HG02571 (cell line): Measurements from ENCODE around the gene PRRX2.
A peak's percentile ranks its signal among the peaks of the same experiment; 100 is the strongest.
"Not testable (repeated sequence)": the region's sequence is repeated elsewhere in the genome, so short reads cannot be mapped to it uniquely, and the experiment has no call there.

Experiments used
- ATAC-seq: cut with Tn5 transposase; IDR thresholded peaks from one replicate; pipeline ENCODE4 v1.9.1; 2021; ENCODE audit warnings: mild to moderate bottlenecking, moderate library complexity; ENCODE audit not compliant: unreplicated experiment

PRRX2 gene

DNA sequence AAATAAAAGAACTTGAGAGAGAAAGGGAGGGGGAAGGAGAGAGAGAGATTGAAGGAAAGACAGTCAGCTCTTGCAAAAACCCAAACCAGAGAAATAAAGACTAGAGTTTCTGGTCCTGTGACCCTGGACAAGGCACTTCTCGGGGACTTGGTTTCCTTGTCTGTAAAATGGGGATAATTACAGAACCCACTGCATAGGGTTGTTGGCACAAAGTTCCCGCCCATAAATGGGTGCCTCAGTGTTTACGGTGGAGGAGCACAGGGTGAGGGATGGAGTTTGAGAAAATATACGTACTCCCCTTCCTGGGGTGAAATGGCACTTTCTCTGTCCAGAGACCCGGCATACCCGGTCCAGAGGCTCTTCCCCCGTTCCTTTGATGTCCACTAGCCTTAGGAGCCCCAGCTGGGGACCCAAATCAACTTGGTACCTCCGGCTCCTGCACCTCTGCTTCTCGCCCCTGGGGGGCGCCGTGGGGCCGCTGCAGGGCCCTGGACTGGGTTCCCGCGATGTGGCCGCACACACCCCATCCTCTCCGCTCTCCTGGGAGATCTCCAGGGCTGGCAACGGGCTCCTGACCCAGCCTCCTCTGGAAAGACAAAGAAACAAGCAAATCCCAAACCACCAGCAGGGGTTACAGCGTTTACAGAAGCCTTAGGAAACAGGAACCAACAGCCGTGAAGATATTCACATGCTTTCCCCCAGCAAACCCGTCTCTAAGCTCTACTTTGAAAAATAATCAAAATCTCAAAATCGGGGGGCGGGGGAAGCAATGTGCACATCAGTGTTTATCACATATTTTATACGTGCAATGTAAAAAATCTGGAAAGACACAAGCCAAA is 61.1 kb downstream of the PRRX2 start:
- no peak for ATAC-seq

DNA sequence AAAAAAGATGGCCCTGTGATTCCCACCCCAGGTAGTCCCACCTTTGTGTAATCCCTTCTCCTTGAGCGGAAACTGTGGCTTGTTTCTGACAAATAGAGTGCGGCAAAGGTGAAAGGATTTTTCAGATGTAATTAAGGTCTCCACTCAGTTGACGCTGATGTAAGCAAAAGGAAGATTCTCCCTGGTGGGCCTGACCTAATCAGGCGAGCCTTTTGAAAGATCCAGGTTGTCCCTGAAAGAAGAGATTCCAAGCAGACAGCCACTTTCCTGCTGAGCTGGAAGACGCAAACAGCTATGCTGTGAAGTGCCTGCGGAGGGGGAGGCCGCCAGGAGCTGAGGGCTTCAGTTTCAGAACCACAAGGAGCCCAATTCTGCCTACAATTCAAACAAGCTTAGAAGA is 63.3 kb downstream of the PRRX2 start:
- ATAC-seq = no peak

DNA sequence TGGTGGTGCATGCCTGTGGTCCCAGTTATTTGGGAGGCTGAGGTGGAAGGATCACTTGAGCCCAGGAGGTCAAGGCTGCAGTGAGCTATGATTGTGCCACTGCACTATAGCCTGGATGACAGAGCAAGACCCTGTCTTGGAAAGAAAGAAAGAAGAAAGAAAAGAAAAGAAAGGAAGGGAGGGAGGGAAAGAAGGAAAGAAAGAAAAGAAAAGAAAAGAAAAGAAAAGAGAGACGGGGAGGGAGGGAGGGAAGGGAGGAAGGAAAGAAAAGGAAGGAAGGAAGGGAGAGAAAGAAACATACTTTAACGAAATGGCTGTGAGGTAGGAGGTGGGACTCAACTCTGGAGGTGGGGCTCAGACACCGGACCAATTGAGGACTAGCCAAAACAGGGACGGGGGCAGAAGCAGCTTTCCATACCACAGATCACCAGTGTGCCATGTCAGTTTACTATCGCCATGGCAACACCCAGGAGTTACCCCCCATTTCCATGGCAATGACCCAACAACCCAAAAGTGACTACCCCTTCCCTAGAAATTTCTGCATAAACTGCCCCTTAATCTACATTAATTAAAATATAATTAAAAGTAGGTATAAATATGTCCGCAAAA is 66.1 kb downstream of the PRRX2 start:
- ATAC-seq = no peak

DNA sequence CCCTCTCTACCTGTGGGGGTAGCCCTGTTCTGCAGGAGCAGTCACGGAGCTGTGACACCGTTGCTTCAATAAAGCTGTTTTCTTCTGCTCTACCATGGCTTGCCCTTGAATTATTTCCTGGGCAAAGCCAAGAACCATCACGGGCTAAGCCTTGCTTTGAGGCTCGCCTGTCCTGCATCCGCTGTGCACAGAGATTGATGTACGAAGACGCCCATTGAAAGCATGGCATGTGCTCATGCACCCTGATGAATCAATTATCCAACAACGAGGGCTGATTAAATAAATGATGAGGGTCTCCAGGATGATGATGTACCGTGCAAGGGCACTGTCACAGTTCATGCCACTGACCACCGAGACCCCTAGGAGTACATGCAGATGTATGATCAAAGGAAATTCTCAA is 66.7 kb downstream of the PRRX2 start:
- no peak for ATAC-seq

DNA sequence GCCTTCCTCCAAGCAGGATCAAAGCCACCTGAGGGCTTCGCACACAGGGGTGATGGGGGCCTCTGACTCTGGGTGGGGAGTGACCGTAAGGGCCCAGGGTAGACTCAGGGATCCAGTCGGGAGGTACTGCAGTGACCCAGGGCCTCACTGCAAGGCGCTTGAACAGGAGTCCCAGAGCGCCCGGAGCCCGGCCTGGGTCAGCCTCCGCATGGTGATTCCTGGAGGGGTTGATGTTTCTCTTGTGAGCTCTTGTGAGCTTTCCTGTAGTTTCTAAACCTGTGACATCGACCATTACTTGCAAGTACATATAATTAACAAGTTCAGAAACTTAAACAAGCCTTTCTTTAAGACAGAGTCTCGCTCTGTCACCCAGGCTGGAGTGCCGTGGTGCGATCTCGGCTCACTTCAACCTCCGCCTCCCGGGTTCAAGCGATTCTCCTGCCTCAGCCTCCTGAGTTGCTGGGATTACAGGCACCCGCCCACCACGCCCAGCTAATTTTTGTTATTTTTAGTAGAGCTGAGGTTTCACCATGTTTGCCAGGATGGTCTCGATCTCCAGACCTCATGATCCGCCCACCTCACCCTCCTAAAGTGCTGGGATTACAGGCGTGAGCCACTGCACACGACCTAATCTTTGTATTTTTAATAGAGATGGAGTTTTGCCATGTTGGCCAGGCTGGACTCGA is 67.6 kb downstream of the PRRX2 start:
- no peak for ATAC-seq

DNA sequence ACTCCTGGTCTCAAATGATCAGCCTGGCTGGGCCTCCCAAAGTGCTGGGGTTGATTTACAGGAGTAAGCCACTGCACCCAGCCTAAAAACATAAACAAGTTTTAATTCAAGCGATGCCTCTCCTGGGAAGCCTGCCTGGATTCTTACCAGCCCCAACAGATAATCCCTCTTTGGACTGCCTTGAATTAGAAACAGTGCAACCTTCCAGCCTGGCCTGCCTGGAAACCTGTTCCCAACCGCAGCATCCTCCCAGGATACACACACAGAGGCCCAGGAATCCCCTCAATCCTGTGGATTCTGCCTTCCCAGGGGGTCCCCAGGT is 68.1 kb downstream of the PRRX2 start:
- ATAC-seq = no peak

DNA sequence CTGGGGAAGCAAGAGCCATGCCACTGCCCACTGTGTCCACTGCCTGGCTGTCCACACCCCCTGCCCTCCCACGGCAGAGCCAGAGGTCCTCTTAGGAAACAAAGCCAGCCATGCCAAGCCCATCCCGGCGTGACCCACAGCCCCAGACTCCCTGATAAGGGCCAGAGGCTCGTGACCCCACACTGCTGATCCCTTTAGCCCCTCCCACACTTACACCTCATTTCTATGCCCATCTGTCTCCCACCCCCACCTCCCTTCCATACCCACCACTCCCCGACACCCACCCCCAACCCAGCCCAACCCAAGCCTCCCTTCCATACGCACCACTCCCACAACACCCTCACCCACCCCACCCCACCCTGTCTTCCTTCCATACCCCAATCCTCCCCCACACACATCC is 70.1 kb downstream of the PRRX2 start:
- ATAC-seq = no peak

DNA sequence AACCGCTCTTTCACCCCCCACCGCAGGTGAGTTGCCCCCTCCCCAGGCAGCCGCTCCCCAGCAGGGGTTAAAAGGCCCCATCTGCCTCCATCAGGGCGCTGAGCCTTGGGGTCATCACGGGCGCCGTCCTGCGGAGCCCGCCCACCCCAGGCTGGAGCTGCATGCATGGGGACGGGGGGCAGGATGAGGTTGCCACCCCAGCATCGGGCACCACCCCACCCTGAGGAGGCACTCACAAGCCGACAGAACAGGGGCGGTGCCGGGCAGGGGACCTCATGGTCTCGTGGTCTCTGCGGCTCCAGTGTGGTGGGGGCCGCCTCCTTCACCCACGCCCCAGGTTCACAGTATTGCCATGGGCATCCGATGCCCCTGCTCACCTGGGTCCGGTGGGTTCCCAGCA is 70.9 kb downstream of the PRRX2 start:
- ATAC-seq = no peak

DNA sequence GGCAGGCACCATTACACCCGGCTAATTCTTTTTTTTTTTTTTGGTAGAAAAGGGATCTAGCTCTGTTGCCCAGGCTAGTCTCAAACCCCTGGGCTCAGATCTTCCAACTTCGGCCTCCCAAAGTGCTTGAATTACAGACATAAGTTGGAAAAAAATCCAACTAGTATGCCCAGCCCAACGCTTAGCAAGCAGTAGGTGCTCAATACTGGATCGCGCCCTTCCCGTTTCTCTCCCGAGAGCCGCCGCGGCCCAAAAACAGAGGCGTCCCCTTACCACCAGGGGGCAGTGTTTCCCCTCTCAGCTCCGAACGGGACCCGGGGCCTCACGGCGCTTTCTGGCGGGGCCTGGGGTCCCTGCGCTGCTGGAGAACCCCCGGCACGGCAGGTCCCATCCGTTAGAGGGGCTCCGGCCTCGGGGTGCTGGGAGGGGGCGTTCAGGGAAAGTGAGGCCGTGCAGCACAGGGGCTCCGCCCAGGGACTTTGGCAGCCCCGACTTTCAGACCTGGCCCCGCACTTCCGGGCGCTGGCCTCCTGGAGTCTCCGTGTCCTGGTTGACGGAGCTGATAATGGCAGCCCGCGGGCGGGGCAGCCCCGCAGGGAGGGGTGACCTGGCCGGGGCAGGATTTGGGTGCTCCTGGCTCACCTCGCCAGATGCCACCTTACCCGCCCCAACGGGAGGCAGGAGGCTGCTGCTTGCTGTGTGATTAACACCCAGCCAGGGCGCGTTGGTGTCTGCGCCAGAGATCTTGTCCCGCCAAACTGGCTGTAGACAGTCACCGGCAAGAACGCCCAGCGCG is 72.2 kb downstream of the PRRX2 start:
- peak; percentile 76 for ATAC-seq

DNA sequence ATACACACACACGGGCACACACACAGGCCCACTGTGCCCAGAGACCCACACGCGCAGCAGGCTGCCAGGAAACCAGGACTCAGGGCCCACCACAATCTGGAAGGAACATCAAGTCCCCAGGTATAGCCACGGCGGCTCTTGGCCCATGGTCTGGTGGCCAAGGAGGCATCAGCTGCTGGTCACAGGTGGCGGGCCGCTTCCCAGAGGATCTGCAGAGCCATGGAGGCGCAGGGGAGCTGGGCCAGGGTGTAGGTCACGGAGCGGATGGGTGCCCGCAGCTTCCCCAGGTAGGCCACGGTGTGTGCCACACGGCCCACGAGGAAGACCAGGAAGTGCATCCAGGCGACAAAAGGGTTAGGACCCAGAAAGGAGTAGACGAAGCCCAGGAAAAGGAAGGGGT is 74.0 kb downstream of the PRRX2 start:
- no peak for ATAC-seq

DNA sequence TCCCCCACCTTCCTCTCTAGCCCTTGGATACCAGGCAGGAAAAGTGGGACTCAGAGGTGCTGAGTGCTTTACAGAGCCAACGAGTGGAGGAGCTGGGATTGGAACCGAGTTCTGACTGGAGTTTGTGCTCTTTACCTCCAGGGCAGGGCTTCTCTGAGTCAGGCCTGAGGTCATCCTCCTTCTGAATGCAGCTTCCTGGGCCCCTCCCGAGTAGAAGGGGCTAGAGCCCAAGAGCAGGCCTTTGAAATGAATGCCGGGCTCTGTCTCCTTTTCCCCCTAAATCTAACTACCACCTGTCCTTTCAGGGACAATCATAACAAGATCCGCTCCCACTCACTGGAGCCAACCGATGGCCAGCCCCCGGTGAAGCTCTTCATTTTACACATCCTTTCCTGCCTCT is 74.7 kb downstream of the PRRX2 start:
- ATAC-seq = no peak

DNA sequence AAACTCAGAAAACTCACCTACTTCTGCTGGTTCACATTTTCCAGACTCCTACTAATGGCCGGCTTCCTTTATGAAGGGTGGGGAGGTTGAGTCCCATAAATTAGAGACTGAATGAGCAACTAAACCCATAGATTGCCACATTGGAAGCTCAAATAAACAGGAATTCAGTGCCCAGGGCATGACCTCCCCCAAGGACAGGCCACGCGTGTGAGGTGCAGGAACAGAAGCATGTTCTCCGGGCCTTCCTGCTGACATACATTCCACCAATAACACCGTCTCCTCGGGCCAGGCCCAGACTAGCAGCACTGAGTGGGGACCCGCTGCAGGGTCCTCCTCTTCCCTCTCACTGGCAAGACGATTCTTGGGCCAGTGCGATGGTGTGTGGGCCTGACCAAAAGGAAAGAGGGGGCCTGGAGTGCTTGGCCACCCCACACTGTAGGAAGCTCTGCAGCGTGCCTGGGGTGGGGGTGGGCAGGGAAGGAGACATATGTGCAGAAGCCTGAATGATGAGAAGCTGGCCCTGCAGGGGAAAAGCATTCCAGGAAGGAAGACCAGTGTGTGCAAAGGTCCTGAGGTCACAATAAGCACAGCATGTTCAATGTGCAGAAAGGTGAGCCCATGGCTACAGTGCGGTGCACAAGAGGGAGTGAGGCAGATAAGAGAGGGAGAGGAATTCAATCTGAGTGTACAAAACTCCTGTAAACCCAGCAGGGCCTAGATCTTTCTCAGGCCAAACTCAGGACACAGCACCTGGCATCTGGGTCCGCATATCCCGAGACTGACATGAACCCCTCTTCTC is 75.4 kb downstream of the PRRX2 start:
- ATAC-seq = no peak

DNA sequence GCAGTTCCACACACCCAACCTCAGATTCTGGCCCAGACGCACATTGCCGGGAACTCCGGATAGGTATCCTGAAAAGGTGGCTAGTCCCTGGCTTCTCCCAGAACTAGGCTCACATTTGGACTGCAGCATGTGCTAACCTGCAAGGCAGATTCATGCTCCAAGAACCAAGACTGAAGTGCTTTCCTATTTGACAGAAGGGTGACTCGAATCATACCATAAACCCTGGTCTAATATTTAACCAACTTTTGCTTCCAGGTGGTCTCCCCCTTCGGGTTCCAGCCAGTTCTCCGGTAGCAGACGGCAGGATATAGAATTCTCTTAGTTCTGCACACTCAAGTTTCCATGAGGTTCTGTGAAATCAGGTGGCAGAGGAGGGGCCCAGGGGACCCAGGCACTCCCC is 79.8 kb downstream of the PRRX2 start:
- no peak for ATAC-seq

DNA sequence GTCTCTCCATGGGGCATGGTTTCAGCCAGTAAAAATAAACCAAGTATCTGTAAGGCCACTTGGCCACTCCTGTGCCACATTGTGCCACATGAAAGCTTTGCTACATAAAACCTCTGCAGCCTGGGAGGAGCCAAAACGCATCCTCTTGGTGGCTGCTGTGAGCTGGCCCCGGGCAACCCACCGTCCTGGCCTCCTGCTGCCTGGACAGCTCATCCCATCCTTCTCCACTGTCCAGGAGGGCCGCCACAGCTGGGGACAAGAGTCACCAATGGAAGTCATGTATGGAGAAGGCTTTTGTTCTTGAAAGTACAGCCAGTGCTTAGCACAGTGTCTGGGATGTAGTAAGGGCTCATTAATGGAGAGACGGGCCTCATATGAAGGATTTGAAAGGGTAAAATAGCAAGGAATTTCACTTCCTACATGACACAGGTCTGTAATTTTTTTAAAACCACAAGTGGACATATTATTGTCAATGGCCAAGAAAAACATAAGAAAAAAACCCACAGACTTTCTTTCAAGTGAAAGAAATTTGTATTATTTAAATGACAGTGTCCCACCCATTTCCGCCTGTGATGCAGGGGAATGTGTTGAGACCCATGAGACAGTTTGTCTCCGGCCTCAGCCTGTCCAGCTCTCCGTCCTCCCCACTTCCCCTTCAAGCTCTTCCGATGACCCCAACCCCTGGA is 80.8 kb downstream of the PRRX2 start:
- no peak for ATAC-seq

DNA sequence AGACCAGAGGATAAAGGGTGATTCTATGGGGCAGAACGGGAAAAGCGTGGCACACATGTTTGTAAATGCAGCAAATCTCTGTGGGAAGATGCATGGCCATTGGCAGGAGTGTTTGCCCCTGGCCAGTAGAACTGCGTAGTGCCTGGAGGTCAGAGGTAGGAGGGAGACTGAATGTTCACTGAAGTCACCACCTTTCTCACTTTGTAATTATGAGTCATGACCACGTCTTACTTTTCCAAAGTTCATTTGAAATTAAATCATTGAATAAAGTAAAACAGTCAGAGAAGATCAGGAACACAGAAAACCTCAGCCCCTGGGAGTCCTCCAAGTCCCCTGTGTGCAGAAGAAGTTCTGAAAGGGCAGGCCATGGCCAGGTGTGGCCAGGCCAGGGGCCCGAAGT is 82.8 kb downstream of the PRRX2 start:
- no peak for ATAC-seq

DNA sequence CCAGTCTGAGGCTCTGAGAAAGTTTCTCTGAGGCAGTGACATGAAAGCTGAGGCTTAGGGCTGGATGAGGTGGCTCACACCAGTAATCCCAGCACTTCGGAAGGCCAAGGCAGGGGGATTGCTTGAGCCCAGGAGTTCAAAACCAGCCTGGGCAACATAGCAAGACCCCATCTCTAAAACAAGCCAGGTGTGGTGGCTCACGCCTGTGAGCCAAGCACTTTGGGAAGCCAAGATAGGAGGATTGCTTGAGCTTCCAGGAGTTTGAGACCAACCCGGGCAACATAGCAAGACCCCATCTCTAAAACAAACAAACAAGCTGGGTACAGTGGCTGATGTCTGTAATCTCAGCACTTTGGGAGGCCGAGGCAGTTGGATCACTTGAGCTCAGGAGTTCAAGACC is 83.6 kb downstream of the PRRX2 start:
- not testable (repeated sequence) for ATAC-seq

DNA sequence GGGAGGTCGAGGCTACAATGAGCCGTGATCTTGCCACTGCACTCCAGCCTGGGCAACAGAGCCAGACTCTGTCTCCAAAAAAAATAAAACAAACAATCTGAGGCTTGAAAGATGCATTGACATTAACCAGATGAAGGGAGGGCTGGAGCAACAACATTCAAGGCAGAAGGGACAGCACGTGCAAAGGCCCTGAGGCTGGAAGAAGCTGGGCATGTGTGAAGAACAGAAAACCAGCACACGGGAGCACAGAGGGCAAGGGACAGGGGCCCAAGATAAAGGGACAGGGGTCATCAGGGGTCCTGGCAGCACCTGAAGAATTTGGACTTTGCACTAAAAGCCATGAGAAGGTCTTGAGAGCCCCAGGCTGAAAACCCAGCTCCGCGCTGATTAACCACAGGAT is 84.1 kb downstream of the PRRX2 start:
- no peak for ATAC-seq

DNA sequence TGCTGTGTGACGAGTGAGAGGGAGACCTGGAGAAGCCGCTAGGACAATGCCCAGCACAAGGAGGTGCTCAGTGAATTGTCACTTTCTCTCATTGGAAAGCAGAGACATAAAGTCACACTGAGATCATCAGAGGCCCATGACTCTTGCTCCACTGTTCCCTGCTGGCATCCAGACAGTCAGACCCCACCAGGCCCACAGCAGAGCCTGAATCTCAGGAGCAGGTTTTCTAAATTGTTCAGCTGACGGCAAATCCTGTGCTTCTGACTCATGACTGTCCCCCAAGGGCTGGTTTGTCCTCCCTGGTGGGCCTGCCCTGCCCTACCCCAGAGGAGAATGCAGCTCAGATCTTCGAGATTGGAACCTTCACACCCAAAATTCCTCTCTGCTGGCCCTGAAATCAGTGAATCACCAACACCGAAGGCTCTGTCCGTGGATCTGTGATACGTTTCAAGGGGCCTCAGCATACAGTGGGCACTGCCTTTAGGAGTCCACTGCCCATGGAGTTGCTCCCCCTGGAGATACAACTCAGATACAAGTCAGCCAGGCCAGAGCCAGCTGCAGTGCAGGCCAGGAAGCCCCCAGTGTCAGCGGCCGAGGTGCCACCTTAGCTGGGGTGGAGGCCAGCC is 84.7 kb downstream of the PRRX2 start:
- no peak for ATAC-seq
